ENCODE data around the gene TGFBRAP1. TPM values are rescaled to one million over a fixed set of nuclear protein-coding genes. Genes with fewer than 3 reads are reported as not detected.

Gene TGFBRAP1
- total RNA-seq, 1 donor from 2014 or later: 6.1 TPM

DNA sequence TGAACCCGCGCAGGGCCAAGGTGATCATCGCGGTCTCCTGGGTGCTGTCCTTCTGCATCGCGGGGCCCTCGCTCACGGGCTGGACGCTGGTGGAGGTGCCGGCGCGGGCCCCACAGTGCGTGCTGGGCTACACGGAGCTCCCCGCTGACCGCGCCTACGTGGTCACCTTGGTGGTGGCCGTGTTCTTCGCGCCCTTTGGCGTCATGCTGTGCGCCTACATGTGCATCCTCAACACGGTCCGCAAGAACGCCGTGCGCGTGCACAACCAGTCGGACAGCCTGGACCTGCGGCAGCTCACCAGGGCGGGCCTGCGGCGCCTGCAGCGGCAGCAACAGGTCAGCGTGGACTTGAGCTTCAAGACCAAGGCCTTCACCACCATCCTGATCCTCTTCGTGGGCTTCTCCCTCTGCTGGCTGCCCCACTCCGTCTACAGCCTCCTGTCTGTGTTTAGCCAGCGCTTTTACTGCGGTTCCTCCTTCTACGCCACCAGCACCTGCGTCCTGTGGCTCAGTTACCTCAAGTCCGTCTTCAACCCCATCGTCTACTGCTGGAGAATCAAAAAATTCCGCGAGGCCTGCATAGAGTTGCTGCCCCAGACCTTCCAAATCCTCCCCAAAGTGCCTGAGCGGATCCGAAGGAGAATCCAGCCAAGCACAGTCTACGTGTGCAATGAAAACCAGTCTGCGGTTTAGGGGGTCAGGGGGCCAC is 87.1 kb downstream of the TGFBRAP1 start:
- no peak for ATAC-seq
- no peak for DNase-seq (ENCODE audit: low spot score)

- DNase-seq (ENCODE audit: low spot score) (no peak), ATAC-seq (no peak)
Observed at GRCh38 chr2:105241443-105241842, 88.1 kb downstream of the TGFBRAP1 start, which contains the start of gene GPR45. TSS of gene GPR45 (plus strand) at chr2:105241743. CDS start at chr2:105241859, 116 bp downstream.

DNA sequence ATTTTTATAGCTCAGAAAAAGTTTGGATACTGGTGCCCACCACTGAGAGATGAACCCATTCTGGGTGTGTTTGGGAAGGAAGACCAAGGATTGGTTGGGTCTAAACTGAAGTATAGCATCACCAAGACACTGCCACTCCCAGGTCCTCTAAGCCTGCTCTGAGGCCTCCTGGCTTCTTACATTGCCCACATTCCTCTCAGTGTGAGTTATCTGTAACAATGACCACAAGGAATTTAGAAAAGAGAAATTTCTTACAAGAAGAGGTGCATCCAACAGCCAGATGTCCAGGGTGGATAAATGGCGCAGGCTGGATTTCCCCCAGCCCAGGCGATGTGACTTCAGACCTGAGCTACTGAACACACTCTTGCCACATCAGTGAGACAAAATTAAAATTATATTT is 89.6 kb downstream of the TGFBRAP1 start:
- ATAC-seq: no peak

GRCh38 chr2:105238664-105239240 is 90.8 kb downstream of the TGFBRAP1 start:
- DNase-seq (ENCODE audit: low spot score): no peak
- ATAC-seq: no peak

More for the DNA sequence above, 89.6 kb downstream of the TGFBRAP1 start:
- DNase-seq (ENCODE audit: low spot score): no peak

GRCh38 chr2:105237045-105237765 is 92.3 kb downstream of the TGFBRAP1 start:
- ATAC-seq: no peak
- no peak for DNase-seq (ENCODE audit: low spot score)

DNA sequence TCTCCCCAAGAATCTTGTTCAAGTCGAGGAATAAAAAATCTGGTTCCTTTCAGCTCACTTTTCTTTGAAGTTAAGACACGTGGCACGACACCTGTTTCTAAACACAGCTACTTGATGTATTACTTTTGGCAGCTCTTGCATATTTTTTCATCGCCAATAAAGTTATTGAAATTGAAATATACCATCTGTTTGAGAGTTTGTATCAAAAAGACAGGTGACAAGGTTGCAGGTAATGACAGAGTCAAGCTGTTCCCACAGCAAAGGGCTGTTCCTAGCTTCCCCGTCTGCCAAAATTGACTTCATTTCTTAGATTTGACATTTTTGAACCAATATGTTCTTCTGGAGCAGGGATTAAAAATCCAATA is 93.5 kb downstream of the TGFBRAP1 start:
- ATAC-seq: no peak
- no peak for DNase-seq (ENCODE audit: low spot score)

DNA sequence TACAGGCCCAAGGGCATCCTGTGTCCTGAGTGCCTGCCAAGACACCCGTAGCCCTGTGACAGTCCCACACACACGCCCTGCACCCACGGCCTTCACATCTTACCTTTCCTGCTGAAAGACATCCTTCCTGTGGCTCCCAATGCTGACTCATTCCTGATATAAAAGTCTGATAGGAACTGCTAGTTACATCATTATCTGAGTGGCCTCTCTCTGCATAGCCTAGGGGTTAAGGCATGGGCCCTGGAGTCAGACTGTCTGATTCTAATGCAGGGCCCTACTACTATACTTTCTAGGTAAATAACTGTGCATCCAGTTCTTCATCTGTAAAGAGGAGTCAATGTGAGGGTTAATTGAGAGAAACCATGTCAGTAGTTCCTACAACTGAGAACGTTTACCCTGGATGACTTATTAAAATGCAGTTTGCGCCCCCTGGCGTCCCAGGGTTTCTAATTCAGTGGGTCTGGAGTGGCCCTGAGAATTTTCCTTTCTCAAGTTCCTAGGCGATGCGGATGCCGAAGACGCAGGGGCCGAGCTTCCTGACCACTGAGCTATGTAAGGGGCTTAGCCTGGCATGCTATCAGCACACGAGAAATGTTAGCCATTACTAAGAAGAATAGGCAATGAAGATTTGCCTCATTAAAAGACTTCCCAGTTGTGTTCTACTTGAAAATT is 94.0 kb downstream of the TGFBRAP1 start:
- DNase-seq (ENCODE audit: low spot score) (peak; percentile 61), ATAC-seq (peak; percentile 74)

- DNase-seq (ENCODE audit: low spot score): no peak
- ATAC-seq: no peak
Observed at GRCh38 chr2:105231232-105231619, 98.3 kb downstream of the TGFBRAP1 start.

- ATAC-seq (no peak), DNase-seq (ENCODE audit: low spot score) (no peak)
Observed at GRCh38 chr2:105224444-105224843, 105.1 kb downstream of the TGFBRAP1 start.

- ATAC-seq: no peak
Observed at GRCh38 chr2:105220604-105221003, 108.9 kb downstream of the TGFBRAP1 start.

DNA sequence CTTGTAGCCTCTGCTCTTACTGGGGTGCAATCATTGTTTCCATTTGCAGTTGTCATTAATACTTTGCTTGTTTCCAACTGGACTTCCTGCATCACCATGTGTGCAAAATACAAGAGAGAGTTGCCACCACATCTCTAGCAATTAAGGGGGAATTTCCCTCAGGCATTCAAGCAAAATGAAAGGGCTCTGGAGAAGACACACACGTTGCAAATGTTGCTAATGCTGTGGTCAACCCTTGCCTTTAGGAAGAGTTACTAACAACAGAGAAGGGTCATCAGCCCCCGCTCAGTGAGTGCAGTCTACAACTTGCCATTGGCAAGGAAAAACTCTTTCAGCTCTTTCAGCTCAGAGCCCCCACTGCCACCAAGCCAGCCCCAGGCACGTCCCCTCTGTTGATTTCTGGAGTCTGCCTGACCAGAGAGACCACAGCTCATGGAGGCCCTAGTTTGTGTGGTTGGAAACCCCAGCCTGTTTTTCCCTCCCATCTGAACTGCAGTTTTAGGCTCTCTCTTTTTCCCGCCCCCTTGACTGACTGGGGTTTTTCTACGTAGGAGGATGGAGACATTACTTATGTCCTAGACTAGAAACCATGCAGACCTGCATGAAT is 113.8 kb downstream of the TGFBRAP1 start:
- ATAC-seq (no peak), DNase-seq (ENCODE audit: low spot score) (no peak)

More at GRCh38 chr2:105220604-105221003, 108.9 kb downstream of the TGFBRAP1 start:
- DNase-seq (ENCODE audit: low spot score): no peak

Other genes with a start within 250 kb of the TGFBRAP1 start
- not detected for gene GPR45, start 88.0 kb downstream of the TGFBRAP1 start, total RNA-seq
- gene C2orf49, start 7.8 kb upstream of the TGFBRAP1 start, total RNA-seq: 5.2 TPM
- 5.5 TPM for gene FHL2, start 69.3 kb upstream of the TGFBRAP1 start, total RNA-seq

All from left lobe of liver (tissue), 2 donors.